ENCODE results near the gene IQUB. TPM values are rescaled to one million over a fixed set of nuclear protein-coding genes. Genes with fewer than 3 reads are reported as not detected.

Gene IQUB
- under 1 TPM in 3 of 6 experiments, not detected in 3; 0.05 to 0.19 (median 0.12) TPM for total RNA-seq (2021; fragmentation: NEBNext Ultra II Directional; extraction: Animal tissue kit (Norgen Biotek cat#: 25700))
- long read RNA-seq = 0 reads

- Mint-ChIP-seq H3K27me3 (ENCODE audit: insufficient read depth) (peaks cover 13% of the 10 kb centered on the region), H3K4me3 (peak within 1 kb of the TSS; percentile 96), H3K27ac (peak within 1 kb of the TSS; percentile 96), H3K36me3 (ENCODE audit: low read depth) (no peaks in the 10 kb centered on the region), H3K9me3 (no peaks in the 10 kb centered on the region), H3K4me1 (ENCODE audit: low read depth) (peaks cover 40% of the 10 kb centered on the region)
- TF ChIP-seq CTCF (IDR thresholded peaks at IDR 0.05) = no peak
- DNase-seq = peak; percentile 94
These were observed at the start of gene IQUB for GRCh38 chr7:123534383-123535260. Gene IQUB, minus strand, starts transcription at chr7:123534595. Its CDS starts 22,255 bp downstream, at chr7:123512340.

GRCh38 chr7:123583821-123584220 is 49.4 kb upstream of the IQUB start:
- Mint-ChIP-seq H3K4me3 (no peak overlapping the region), H3K36me3 (ENCODE audit: low read depth) (no peaks in the 10 kb centered on the region), H3K27ac (no peak overlapping the region), H3K27me3 (ENCODE audit: insufficient read depth) (peaks cover 1% of the 10 kb centered on the region; the same call in 1 of the 2 replicates), H3K4me1 (ENCODE audit: low read depth) (no peaks in the 10 kb centered on the region), H3K9me3 (no peaks in the 10 kb centered on the region)
- no peak for DNase-seq
- no peak for TF ChIP-seq CTCF (IDR thresholded peaks at IDR 0.05)

- peak; percentile 49 for TF ChIP-seq CTCF (IDR thresholded peaks at IDR 0.05)
- no peak for DNase-seq
- Mint-ChIP-seq H3K27me3 (ENCODE audit: insufficient read depth) (peaks cover 3% of the 10 kb centered on the region; the same call in 1 of the 2 replicates), H3K36me3 (ENCODE audit: low read depth) (no peaks in the 10 kb centered on the region), H3K4me1 (ENCODE audit: low read depth) (no peaks in the 10 kb centered on the region), H3K27ac (no peak overlapping the region), H3K9me3 (no peaks in the 10 kb centered on the region), H3K4me3 (no peak overlapping the region)
These were observed 46.7 kb upstream of the IQUB start for GRCh38 chr7:123581162-123581459.

GRCh38 chr7:123580406-123581161 is 46.2 kb upstream of the IQUB start:
- no peaks in the 10 kb centered on the region for H3K4me1 Mint-ChIP-seq (ENCODE audit: low read depth)
- H3K9me3 Mint-ChIP-seq = no peaks in the 10 kb centered on the region
- H3K4me3 Mint-ChIP-seq = no peak overlapping the region
- H3K36me3 Mint-ChIP-seq (ENCODE audit: low read depth) = no peaks in the 10 kb centered on the region
- peaks cover 3% of the 10 kb centered on the region; the same call in 1 of the 2 replicates for H3K27me3 Mint-ChIP-seq (ENCODE audit: insufficient read depth)
- DNase-seq = peak; percentile 35
- peak; percentile 79 for TF ChIP-seq CTCF (IDR thresholded peaks at IDR 0.05)
- H3K27ac Mint-ChIP-seq = no peak overlapping the region

GRCh38 chr7:123579416-123579815 is 45.0 kb upstream of the IQUB start:
- Mint-ChIP-seq H3K4me3 (no peak overlapping the region), H3K27ac (no peak overlapping the region), H3K4me1 (ENCODE audit: low read depth) (no peaks in the 10 kb centered on the region), H3K27me3 (ENCODE audit: insufficient read depth) (peaks cover 3% of the 10 kb centered on the region; the same call in 1 of the 2 replicates), H3K36me3 (ENCODE audit: low read depth) (no peaks in the 10 kb centered on the region), H3K9me3 (no peaks in the 10 kb centered on the region)
- no peak for DNase-seq
- TF ChIP-seq CTCF (IDR thresholded peaks at IDR 0.05) = no peak
